H9 (cell line): ENCODE data around the gene WDR7. TPM values are rescaled to one million over a fixed set of nuclear protein-coding genes. Genes with fewer than 3 reads are reported as not detected.

ENCODE experiments used
- DNase-seq: peaks from one replicate; pipeline ENCODE4 v3.0.0-alpha.2; 2017
- H2AFZ ChIP-seq: one replicate; pipeline ENCODE4 v1.6.1; 2013; ENCODE audit warnings: mild to moderate bottlenecking, low read length, control low read depth, moderate library complexity
- H2AK5ac ChIP-seq: 2 replicates; pipeline ENCODE4 v1.6.1; 2013; ENCODE audit warnings: low read length, control low read depth, mixed read lengths; ENCODE audit not compliant: insufficient read length
- H2BK120ac ChIP-seq: one replicate; pipeline ENCODE4 v1.6.1; 2013; ENCODE audit warnings: low read depth, mild to moderate bottlenecking, low read length, control low read depth, inconsistent platforms; ENCODE audit not compliant: poor library complexity, severe bottlenecking
- H2BK12ac ChIP-seq: 2 replicates; pipeline ENCODE4 v1.6.1; 2013; ENCODE audit warnings: low read length, control low read depth, mixed read lengths, low read depth; ENCODE audit not compliant: insufficient read length
- H2BK15ac ChIP-seq: 2 replicates; pipeline ENCODE4 v1.6.1; 2013; ENCODE audit warnings: low read depth, low read length, control low read depth
- H2BK20ac ChIP-seq: one replicate; pipeline ENCODE4 v1.6.1; 2013; ENCODE audit warnings: low read depth, mild to moderate bottlenecking, low read length, control low read depth, inconsistent platforms; ENCODE audit not compliant: poor library complexity, severe bottlenecking
- H2BK5ac ChIP-seq: 2 replicates; pipeline ENCODE4 v1.6.1; 2013; ENCODE audit warnings: low read length, control low read depth, mixed read lengths; ENCODE audit not compliant: insufficient read length
- H3K14ac ChIP-seq: 2 replicates; pipeline ENCODE4 v1.6.1; 2013; ENCODE audit warnings: low read length, control low read depth; ENCODE audit not compliant: insufficient read depth
- H3K18ac ChIP-seq: 2 replicates; pipeline ENCODE4 v1.6.1; 2013; ENCODE audit warnings: low read depth, mild to moderate bottlenecking, mixed read lengths, low read length, control low read depth; ENCODE audit not compliant: insufficient read length
- H3K23ac ChIP-seq: 2 replicates; pipeline ENCODE4 v1.6.1; 2013; ENCODE audit warnings: low read length, control low read depth, mixed read lengths, low read depth; ENCODE audit not compliant: insufficient read length
- H3K23me2 ChIP-seq: 2 replicates; pipeline ENCODE4 v1.6.1; 2013; ENCODE audit warnings: low read depth, mild to moderate bottlenecking, mixed read lengths, low read length, control low read depth; ENCODE audit not compliant: insufficient read length, poor library complexity, severe bottlenecking
- H3K27ac ChIP-seq: 2 replicates; pipeline ENCODE4 v1.5.1; 2013; ENCODE audit warnings: low read length, control low read depth, mixed read lengths, low read depth; ENCODE audit not compliant: insufficient read length
- H3K27me3 ChIP-seq: 2 replicates; pipeline ENCODE4 v1.6.1; 2013; ENCODE audit warnings: low read length, control low read depth, inconsistent platforms; ENCODE audit not compliant: insufficient read depth
- H3K4ac ChIP-seq: 2 replicates; pipeline ENCODE4 v1.6.1; 2013; ENCODE audit warnings: low read depth, mild to moderate bottlenecking, control low read depth, inconsistent platforms, low read length, moderate library complexity
- H3K4me1 ChIP-seq: 2 replicates; pipeline ENCODE4 v1.6.1; 2013; ENCODE audit warnings: low read length, control low read depth, inconsistent platforms; ENCODE audit not compliant: insufficient read depth
- H3K4me2 ChIP-seq: 2 replicates; pipeline ENCODE4 v1.6.1; 2013; ENCODE audit warnings: low read length, control low read depth, mixed read lengths; ENCODE audit not compliant: insufficient read length, insufficient read depth
- H3K56ac ChIP-seq: 2 replicates; pipeline ENCODE4 v1.6.1; 2013; ENCODE audit warnings: low read depth, mild to moderate bottlenecking, mixed read lengths, low read length, control low read depth; ENCODE audit not compliant: insufficient read length
- H3K79me1 ChIP-seq: 2 replicates; pipeline ENCODE4 v1.6.1; 2013; ENCODE audit warnings: low read depth, mild to moderate bottlenecking, moderate library complexity, low read length, control low read depth, inconsistent platforms; ENCODE audit not compliant: insufficient read depth, poor library complexity, severe bottlenecking
- H3K79me2 ChIP-seq: 2 replicates; pipeline ENCODE4 v1.6.1; 2013; ENCODE audit warnings: low read length, control low read depth, inconsistent platforms; ENCODE audit not compliant: insufficient read depth
- H3K9ac ChIP-seq: 2 replicates; pipeline ENCODE4 v1.6.1; 2013; ENCODE audit warnings: low read length, control low read depth, mixed read lengths; ENCODE audit not compliant: insufficient read length; ENCODE audit errors: extremely low read depth
- H3K9me3 ChIP-seq: one replicate; pipeline ENCODE4 v1.6.1; 2013; ENCODE audit warnings: low read depth, low read length, inconsistent platforms; ENCODE audit not compliant: control insufficient read depth
- H3T11ph ChIP-seq: one replicate; pipeline ENCODE4 v1.6.1; 2013; ENCODE audit warnings: mild to moderate bottlenecking, low read length, control low read depth, inconsistent platforms
- H4K20me1 ChIP-seq: one replicate; pipeline ENCODE4 v1.6.1; 2013; ENCODE audit not compliant: control insufficient read depth, insufficient read length, insufficient read depth
- H4K5ac ChIP-seq: 2 replicates; pipeline ENCODE4 v1.6.1; 2013; ENCODE audit warnings: low read depth, mild to moderate bottlenecking, mixed read lengths, low read length, control low read depth; ENCODE audit not compliant: insufficient read length
- H4K8ac ChIP-seq: replicated peaks from 2 replicates; pipeline ENCODE4 v1.6.1; 2013; ENCODE audit warnings: low read length, control low read depth, mixed read lengths, low read depth; ENCODE audit not compliant: insufficient read length
- H4K91ac ChIP-seq: 2 replicates; pipeline ENCODE4 v1.6.1; 2013; ENCODE audit warnings: low read depth, mild to moderate bottlenecking, moderate library complexity, mixed read lengths, low read length, control low read depth; ENCODE audit not compliant: insufficient read length
- H3K27ac Mint-ChIP-seq, 3 experiments: 2 replicates in 2 of 3; 3 replicates in 1 of 3; pipeline ENCODE4 v1.8.0; 2020 to 2021; ENCODE audit warnings: mixed read lengths in 3 of 3, mild to moderate bottlenecking in 1 of 3, moderate library complexity in 1 of 3
- H3K27me3 Mint-ChIP-seq: 2 replicates; pipeline ENCODE4 v1.8.0; 2021; ENCODE audit warnings: low read depth, mild to moderate bottlenecking, moderate library complexity, mixed read lengths
- H3K36me3 Mint-ChIP-seq, 3 experiments: 2 replicates in 2 of 3; 3 replicates in 1 of 3; pipeline ENCODE4 v1.8.0; 2020 to 2021; ENCODE audit warnings: low read depth in 3 of 3, mixed read lengths in 3 of 3; ENCODE audit not compliant: insufficient read depth in 1 of 3
- H3K4me1 Mint-ChIP-seq, 2 experiments: 2 replicates each; pipeline ENCODE4 v1.8.0; 2020; ENCODE audit warnings: mixed read lengths in 2 of 2
- H3K4me3 Mint-ChIP-seq, 2 experiments: 2 replicates in 1 of 2; 3 replicates in 1 of 2; pipeline ENCODE4 v1.8.0; 2020 to 2021; ENCODE audit warnings: mild to moderate bottlenecking in 2 of 2, mixed read lengths in 2 of 2, moderate library complexity in 1 of 2
- H3K9me3 Mint-ChIP-seq, 2 experiments: 2 replicates in 1 of 2; 3 replicates in 1 of 2; pipeline ENCODE4 v1.8.0; 2020; ENCODE audit warnings: mild to moderate bottlenecking in 2 of 2, mixed read lengths in 2 of 2, moderate library complexity in 1 of 2
- WGBS: extraction: QIAGEN DNeasy Blood & Tissue Kit; methylation state at CpG from one replicate; pipeline ENCODE4 v1.1.7; 2013; ENCODE audit warnings: missing lambda C conversion rate, low lambda C conversion rate, mixed read lengths; ENCODE audit not compliant: insufficient read length; ENCODE audit errors: extremely low coverage; 5-methylcytosine and 5-hydroxymethylcytosine counted together
- total RNA-seq: library from RNA; stranded (reverse); gene quantifications from 2 replicates; pipeline ENCODE4 v1.2.1, GENCODE V29; 2021
- TF ChIP-seq, protein P1 (sequence below): fragments of 200-600 bp; sonication (generic); conservative IDR thresholded peaks from 3 replicates; pipeline ENCODE4 v1.8.0; 2021; ENCODE audit warnings: antibody characterized with exemption, mild to moderate bottlenecking

WDR7 gene
- total RNA-seq, 1 experiment from 2014 or later = 14.8 TPM

DNA sequence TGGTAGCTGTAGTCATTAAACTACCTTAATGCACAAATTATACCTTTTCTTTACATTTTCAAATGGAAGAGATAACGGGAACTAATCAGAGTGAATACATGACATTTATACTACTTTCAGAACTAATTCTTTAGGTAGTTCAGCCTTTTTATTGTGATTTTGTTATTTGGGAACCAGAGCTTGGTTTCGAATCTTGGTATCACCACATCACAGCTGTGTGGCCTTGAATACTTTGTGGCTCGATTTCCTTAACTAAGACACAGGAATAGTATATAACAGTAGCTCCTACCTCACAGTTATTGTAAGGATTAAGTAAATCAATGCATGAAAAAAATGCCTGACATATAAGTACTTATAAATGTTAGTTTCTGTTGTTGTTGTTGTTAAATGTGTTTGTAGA is 240.0 kb downstream of the WDR7 start:
- Histone ChIP-seq H4K5ac (no peak overlapping the region), H3K4me1 (peaks cover 4% of the 10 kb centered on the region; the same call in 1 of the 2 replicates), H3K27ac (no peak overlapping the region), H3T11ph (no peak overlapping the region), H2BK15ac (no peak overlapping the region), H3K79me2 (no peaks in the 10 kb centered on the region), H4K20me1 (no peaks in the 10 kb centered on the region), H3K4me2 (no peak overlapping the region), H2BK12ac (no peak overlapping the region), H3K18ac (no peak overlapping the region), H2BK120ac (no peak overlapping the region), H4K91ac (no peak overlapping the region), H3K4ac (no peak overlapping the region), H3K14ac (no peak overlapping the region), H2BK5ac (no peak overlapping the region), H2AK5ac (no peak overlapping the region), H3K56ac (no peak overlapping the region), H3K27me3 (no peaks in the 10 kb centered on the region), H3K9ac (no peak overlapping the region), H3K23me2 (no peaks in the 10 kb centered on the region), H4K8ac (no peak overlapping the region), H2AFZ (no peak overlapping the region), H3K23ac (no peak overlapping the region), H3K79me1 (no peaks in the 10 kb centered on the region), H2BK20ac (no peak overlapping the region), H3K9me3 (no peaks in the 10 kb centered on the region)
- no peak overlapping the region for H3K4me3 Mint-ChIP-seq
- WGBS = no CpG with 5 or more reads among the region's 3 CpGs
- no peak for DNase-seq
- TF ChIP-seq, protein P1, sequence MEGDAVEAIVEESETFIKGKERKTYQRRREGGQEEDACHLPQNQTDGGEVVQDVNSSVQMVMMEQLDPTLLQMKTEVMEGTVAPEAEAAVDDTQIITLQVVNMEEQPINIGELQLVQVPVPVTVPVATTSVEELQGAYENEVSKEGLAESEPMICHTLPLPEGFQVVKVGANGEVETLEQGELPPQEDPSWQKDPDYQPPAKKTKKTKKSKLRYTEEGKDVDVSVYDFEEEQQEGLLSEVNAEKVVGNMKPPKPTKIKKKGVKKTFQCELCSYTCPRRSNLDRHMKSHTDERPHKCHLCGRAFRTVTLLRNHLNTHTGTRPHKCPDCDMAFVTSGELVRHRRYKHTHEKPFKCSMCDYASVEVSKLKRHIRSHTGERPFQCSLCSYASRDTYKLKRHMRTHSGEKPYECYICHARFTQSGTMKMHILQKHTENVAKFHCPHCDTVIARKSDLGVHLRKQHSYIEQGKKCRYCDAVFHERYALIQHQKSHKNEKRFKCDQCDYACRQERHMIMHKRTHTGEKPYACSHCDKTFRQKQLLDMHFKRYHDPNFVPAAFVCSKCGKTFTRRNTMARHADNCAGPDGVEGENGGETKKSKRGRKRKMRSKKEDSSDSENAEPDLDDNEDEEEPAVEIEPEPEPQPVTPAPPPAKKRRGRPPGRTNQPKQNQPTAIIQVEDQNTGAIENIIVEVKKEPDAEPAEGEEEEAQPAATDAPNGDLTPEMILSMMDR = no peak
- no peaks in the 10 kb centered on the region for H3K27me3 Mint-ChIP-seq
- H3K36me3 Mint-ChIP-seq = no peaks in the 10 kb centered on the region
- H3K9me3 Mint-ChIP-seq = no peaks in the 10 kb centered on the region
- H3K4me1 Mint-ChIP-seq = peaks cover 3% of the 10 kb centered on the region in 2 experiments; a peak in 3 of 4 replicates
- H3K27ac Mint-ChIP-seq = no peak overlapping the region
